Thyroid gland (tissue), 4 donors: Measurements from ENCODE around the gene MAP2K4. TPM values are rescaled to one million over a fixed set of nuclear protein-coding genes. Genes with fewer than 3 reads are reported as not detected.

ENCODE experiments used
- DNase-seq, 2 donors: peaks; one replicate each; pipeline ENCODE4 v3.0.0-alpha.2; 2019
- H3K27ac ChIP-seq, 3 donors: fragments of 200-600 bp; sonication (generic); 1 replicate in 2 of 3; 2 replicates in 1 of 3; pipeline ENCODE4 v1.5.1; 2016 to 2019; ENCODE audit warnings: mild to moderate bottlenecking in 1 of 3, moderate library complexity in 1 of 3
- H3K27me3 ChIP-seq: fragments of 200-600 bp; sonication (generic); one replicate; pipeline ENCODE4 v1.5.1; 2019
- H3K36me3 ChIP-seq, 2 donors: fragments of 200-600 bp; sonication (generic); one replicate each; pipeline ENCODE4 v1.5.1; 2016 to 2019
- H3K4me1 ChIP-seq, 2 donors: fragments of 200-600 bp; sonication (generic); one replicate each; pipeline ENCODE4 v1.5.1; 2017 to 2019
- H3K4me3 ChIP-seq, 3 donors: fragments of 200-600 bp; sonication (generic); replicated peaks in 1 of 3; 1 replicate in 2 of 3; 2 replicates in 1 of 3; pipeline ENCODE4 v1.5.1; 2016; ENCODE audit warnings: mild to moderate bottlenecking in 1 of 3
- H3K9me3 ChIP-seq: fragments of 200-600 bp; sonication (generic); one replicate; pipeline ENCODE4 v1.5.1; 2017
- POLR2A ChIP-seq, 2 donors: fragments of 450-650 bp; IDR thresholded peaks; one replicate each; pipeline ENCODE4 v1.6.1; 2017; ENCODE audit warnings: antibody characterized with exemption in 2 of 2, mild to moderate bottlenecking in 2 of 2, moderate library complexity in 1 of 2
- WGBS, 2 donors: methylation state at CpG; one replicate each; pipeline ENCODE4 v1.1.5; 2017; 5-methylcytosine and 5-hydroxymethylcytosine counted together
- intact Hi-C: fragments of 100-400 bp; cut with DNase I; formaldehyde crosslinking; loops from one replicate; pipeline ENCODE4 v1.15.1; 2023
- total RNA-seq, 4 donors: library from RNA; depleted of rRNA; stranded (reverse); fragments of >200 nt; gene quantifications; one replicate each; pipeline ENCODE4 v1.2.3, GENCODE V29; 2016
- TF ChIP-seq, protein P1 (sequence below), 6 experiments: fragments of 200-600 bp in 3 of 6; fragments of 450-650 bp in 3 of 6; sonication (generic) in 3 of 6; IDR thresholded peaks; one replicate each; pipeline ENCODE4 v1.5.1; 2016 to 2019; ENCODE audit warnings: antibody characterized with exemption in 6 of 6, mild to moderate bottlenecking in 2 of 6, inconsistent platforms in 1 of 6, moderate library complexity in 1 of 6

Gene MAP2K4
- total RNA-seq, 4 donors from 2014 or later = 41.6 to 53.2 (median 47.8) TPM

DNA sequence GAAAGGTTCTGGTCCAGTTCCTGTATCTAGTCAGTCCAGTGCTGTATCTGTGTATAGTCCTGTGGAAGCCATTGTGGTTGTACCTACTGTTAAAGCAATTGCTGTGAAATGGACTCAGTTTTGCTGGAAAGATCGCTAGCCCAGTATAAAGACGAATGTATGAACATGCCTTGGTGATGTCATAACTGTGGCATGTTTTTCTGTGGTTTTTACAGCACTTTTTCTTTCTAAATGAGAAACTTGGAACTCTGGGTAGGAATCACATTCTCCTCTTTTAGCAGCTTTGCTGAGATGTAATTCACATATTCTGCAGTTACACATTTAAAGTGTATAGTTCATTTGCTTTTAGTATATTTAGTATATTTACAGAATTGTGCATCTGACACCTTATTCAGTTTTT, 58.1 kb downstream of the MAP2K4 start:
- TF ChIP-seq, protein P1, sequence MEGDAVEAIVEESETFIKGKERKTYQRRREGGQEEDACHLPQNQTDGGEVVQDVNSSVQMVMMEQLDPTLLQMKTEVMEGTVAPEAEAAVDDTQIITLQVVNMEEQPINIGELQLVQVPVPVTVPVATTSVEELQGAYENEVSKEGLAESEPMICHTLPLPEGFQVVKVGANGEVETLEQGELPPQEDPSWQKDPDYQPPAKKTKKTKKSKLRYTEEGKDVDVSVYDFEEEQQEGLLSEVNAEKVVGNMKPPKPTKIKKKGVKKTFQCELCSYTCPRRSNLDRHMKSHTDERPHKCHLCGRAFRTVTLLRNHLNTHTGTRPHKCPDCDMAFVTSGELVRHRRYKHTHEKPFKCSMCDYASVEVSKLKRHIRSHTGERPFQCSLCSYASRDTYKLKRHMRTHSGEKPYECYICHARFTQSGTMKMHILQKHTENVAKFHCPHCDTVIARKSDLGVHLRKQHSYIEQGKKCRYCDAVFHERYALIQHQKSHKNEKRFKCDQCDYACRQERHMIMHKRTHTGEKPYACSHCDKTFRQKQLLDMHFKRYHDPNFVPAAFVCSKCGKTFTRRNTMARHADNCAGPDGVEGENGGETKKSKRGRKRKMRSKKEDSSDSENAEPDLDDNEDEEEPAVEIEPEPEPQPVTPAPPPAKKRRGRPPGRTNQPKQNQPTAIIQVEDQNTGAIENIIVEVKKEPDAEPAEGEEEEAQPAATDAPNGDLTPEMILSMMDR (IDR thresholded peaks at IDR 0.05) = no peak
- no peak for TF ChIP-seq POLR2A (IDR thresholded peaks at IDR 0.05)
- DNase-seq = no peak
- intact Hi-C loops = no loop called here
- Histone ChIP-seq H3K27me3 (no peaks in the 10 kb centered on the region), H3K4me1 (no peaks in the 10 kb centered on the region), H3K27ac (no peak overlapping the region), H3K4me3 (no peak overlapping the region), H3K36me3 (peaks cover 0 to 6% of the 10 kb centered on the region in 2 donors), H3K9me3 (no peaks in the 10 kb centered on the region)
- 81 to 89% methylated on average over 2 of the region's 2 CpGs for WGBS, 2 donors

DNA sequence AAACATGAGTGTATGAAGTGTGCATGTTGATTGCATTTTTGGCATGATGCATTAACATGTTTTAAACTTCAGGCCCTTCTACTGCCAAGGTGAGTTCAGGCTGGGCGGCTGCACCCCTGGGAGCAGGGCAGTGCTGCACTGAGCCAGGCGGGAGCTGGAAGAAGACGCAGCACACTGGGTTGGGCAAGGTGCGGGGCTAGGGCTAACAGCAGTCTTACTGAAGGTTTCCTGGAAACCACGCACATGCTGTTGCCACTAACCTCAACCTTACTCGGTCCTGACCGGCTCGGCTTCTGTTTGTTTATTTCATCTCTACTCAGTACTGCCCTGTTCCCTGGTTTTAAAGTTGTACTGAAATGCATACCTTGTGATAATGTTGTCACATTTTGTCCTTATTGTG, 61.0 kb downstream of the MAP2K4 start:
- no peak for DNase-seq
- intact Hi-C loops = no loop called here
- H3K36me3 ChIP-seq = peaks cover 0 to 6% of the 10 kb centered on the region in 2 donors
- H3K9me3 ChIP-seq = no peaks in the 10 kb centered on the region
- no peak overlapping the region for H3K4me3 ChIP-seq
- no peaks in the 10 kb centered on the region for H3K4me1 ChIP-seq
- 97% methylated on average over 8 of the region's 8 CpGs for WGBS, 2 donors
- H3K27ac ChIP-seq = no peak overlapping the region
- TF ChIP-seq, protein P1 (IDR thresholded peaks at IDR 0.05) = no peak
- TF ChIP-seq POLR2A (IDR thresholded peaks at IDR 0.05) = no peak
- H3K27me3 ChIP-seq = no peaks in the 10 kb centered on the region

DNA sequence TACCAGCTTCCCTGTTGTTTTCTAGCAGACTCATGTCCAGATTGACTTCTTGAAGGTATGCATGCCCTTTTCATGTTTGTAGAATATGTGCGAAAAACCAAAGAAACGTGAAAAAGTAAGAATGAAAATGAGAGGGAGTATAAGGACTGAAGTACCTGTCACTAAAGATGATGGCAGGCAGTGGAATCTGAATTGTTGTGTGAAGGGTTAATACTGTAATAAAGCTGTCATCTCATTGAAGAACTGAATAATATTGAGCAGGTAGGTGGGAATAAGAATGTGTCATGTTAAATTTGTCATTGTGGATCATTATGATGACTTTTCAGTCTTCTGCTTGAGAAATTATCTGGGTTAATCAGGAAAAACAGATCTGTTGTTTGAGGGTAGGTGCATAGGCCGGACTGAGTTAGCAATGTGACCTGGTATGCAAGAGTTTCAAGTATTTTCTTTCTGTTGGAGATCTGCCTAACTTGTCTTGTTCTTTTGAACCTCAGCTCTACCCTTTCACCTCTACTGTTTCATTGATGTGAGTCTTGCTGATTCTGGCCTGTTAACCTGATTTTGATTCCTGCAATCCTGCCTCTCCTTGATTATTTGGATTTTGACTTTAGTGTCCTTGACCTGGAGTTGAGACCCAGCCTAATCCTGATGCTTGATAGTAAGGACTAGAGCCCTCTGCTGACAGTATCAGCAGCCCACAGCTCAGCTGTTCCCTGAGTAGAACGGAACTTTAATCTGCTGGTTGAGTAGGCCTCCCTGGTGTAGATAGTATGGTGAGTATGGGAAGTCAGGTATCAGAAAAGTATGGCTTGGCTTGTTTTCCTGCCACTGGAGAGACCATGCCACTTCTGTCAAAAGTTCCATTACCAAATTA, 64.6 kb downstream of the MAP2K4 start:
- Histone ChIP-seq H3K27me3 (no peaks in the 10 kb centered on the region), H3K4me3 (no peak overlapping the region), H3K9me3 (no peaks in the 10 kb centered on the region), H3K36me3 (peaks cover 0 to 6% of the 10 kb centered on the region in 2 donors), H3K27ac (no peak overlapping the region), H3K4me1 (no peaks in the 10 kb centered on the region)
- 96% methylated on average over 4 of the region's 4 CpGs for WGBS, 2 donors
- intact Hi-C loops = no loop called here
- TF ChIP-seq POLR2A (IDR thresholded peaks at IDR 0.05) = no peak
- no peak for DNase-seq

DNA sequence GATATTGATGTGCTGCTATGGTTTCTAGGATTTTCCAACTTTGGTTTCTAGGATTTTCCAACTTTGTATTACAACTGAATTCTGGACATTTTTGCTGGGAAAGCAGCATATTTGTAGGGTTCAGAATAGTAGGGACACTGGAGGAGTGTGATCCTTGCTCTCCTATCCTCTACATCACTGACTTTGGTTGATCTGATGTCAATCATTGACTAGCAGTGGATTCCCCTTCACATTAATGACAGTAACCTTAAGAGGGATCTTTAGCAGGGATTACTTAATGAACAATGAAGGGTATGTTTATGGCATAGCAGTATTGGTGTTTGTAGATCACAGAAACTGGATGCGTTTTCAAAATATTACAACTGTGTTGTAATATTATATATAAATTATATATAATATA, 67.4 kb downstream of the MAP2K4 start:
- H3K27me3 ChIP-seq = no peaks in the 10 kb centered on the region
- TF ChIP-seq, protein P1 (IDR thresholded peaks at IDR 0.05) = no peak
- H3K4me3 ChIP-seq = no peak overlapping the region
- DNase-seq = no peak
- WGBS, 2 donors = 96 to 100% methylated on average over 1 of the region's 1 CpG
- no peak overlapping the region for H3K27ac ChIP-seq
- H3K4me1 ChIP-seq = no peaks in the 10 kb centered on the region
- intact Hi-C loops = no loop called here
- H3K9me3 ChIP-seq = no peaks in the 10 kb centered on the region
- H3K36me3 ChIP-seq = no peaks in the 10 kb centered on the region

DNA sequence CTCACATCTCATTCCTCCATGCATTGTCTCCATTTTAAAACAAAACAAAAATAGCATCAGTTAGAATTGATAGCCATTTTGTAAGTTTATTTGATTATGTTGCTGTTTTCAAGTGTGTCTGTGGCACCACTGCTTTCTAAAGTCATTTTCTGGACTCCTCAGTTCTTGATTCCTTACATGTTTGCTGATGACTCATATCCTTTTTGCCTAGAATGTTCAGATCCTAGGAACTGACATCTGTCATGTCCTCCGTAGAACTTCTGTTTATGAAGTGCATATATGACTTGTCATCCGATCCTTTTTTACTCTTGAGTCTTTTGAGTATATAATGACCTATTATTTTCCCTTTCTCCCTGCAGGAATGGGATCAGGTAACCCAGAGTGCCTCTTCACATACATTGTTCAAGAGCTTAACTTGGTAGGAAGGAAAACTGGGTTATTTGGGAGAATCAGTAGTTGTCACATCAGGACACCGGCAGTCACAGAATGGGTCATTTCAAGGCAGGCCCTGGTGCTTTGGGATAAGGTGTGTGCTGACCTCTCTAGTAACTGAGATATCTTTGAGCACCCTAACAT, 69.2 kb downstream of the MAP2K4 start:
- intact Hi-C loops = no loop called here
- Histone ChIP-seq H3K4me1 (no peaks in the 10 kb centered on the region), H3K27ac (no peak overlapping the region), H3K4me3 (no peak overlapping the region), H3K36me3 (no peaks in the 10 kb centered on the region), H3K27me3 (no peaks in the 10 kb centered on the region), H3K9me3 (no peaks in the 10 kb centered on the region)
- DNase-seq = no peak
- no peak for TF ChIP-seq POLR2A (IDR thresholded peaks at IDR 0.05)
- TF ChIP-seq, protein P1 (IDR thresholded peaks at IDR 0.05) = no peak
- 88 to 93% methylated on average over 3 of the region's 3 CpGs for WGBS, 2 donors
